Activated T-helper 1 cell treated with anti-CD3 and anti-CD28 coated beads, Interleukin-12 subunit alpha, Interleukin-12 subunit beta, Interleukin-2, Interleukin-4 antibody, amounts not matched to agents 30 ng/mL and 10 ng/mL and 1 ng/mL, durations not matched to agents 14 hours and 24 hours and 36 hours (primary cell): ENCODE results near the gene NID2. TPM values are rescaled to one million over a fixed set of nuclear protein-coding genes. Genes with fewer than 3 reads are reported as not detected.

Experiments used
- DNase-seq: peaks from one replicate; pipeline ENCODE4 v3.0.0; 2021; ENCODE audit warnings: low spot score
- H3K27ac Mint-ChIP-seq: one replicate; pipeline ENCODE4 v1.8.0; 2021; ENCODE audit warnings: mild to moderate bottlenecking, mixed read lengths
- H3K27me3 Mint-ChIP-seq: one replicate; pipeline ENCODE4 v1.8.0; 2022; ENCODE audit warnings: mild to moderate bottlenecking, moderate library complexity, mixed read lengths; ENCODE audit not compliant: insufficient read depth
- H3K36me3 Mint-ChIP-seq: one replicate; pipeline ENCODE4 v1.8.0; 2021; ENCODE audit warnings: low read depth, mixed read lengths
- H3K4me1 Mint-ChIP-seq: one replicate; pipeline ENCODE4 v1.8.0; 2021; ENCODE audit warnings: low read depth, mixed read lengths
- H3K4me3 Mint-ChIP-seq: one replicate; pipeline ENCODE4 v1.8.0; 2021; ENCODE audit warnings: mild to moderate bottlenecking, moderate library complexity, mixed read lengths
- H3K9me3 Mint-ChIP-seq: one replicate; pipeline ENCODE4 v1.8.0; 2021; ENCODE audit warnings: mixed read lengths
- intact Hi-C: fragments of 100-400 bp; cut with micrococcal nuclease; formaldehyde crosslinking; loops from one replicate; pipeline ENCODE4 v1.15.1; 2024
- total RNA-seq: library from RNA; stranded (reverse); gene quantifications from 2 replicates; pipeline ENCODE4 v1.2.3, GENCODE V29; 2022

Gene NID2
- total RNA-seq, 1 donor from 2014 or later = 0.16 TPM

DNA sequence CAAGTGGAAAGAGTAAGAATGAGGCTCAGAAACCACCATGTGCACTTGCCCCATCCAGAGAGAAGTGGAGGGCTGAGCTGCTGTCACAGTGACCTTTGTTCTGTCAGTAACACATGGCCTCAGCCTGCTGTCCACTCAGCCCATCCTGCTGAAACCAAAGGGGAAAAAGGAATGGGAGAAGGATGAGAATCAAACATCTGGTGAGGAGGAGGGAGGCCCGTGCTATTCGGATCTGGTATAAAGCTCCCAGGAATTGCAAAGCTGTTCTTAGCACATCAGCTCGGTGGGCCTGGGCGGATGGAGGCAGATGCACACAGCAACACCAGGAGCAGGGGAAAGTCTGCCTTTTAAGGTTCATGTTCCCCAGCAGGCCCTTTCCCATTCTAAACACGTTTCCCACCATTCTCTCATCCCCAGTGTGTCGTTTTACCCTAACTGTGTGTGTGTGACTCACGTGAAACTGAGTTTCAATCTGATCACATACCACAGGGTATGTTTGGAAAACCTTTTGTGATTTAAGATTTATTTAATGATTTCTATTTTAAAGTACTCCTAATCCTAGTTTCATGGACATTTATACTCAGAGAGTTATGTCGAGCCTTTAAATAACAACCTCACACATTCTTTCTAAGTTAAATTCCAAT lies 42.7 kb downstream of the NID2 start:
- no peak for DNase-seq
- intact Hi-C loops = no loop called here
- Mint-ChIP-seq H3K4me3 (no peak overlapping the region), H3K4me1 (peaks cover 19% of the 10 kb centered on the region), H3K27ac (no peak overlapping the region), H3K9me3 (peaks cover 7% of the 10 kb centered on the region), H3K27me3 (no peaks in the 10 kb centered on the region), H3K36me3 (no peaks in the 10 kb centered on the region)

DNA sequence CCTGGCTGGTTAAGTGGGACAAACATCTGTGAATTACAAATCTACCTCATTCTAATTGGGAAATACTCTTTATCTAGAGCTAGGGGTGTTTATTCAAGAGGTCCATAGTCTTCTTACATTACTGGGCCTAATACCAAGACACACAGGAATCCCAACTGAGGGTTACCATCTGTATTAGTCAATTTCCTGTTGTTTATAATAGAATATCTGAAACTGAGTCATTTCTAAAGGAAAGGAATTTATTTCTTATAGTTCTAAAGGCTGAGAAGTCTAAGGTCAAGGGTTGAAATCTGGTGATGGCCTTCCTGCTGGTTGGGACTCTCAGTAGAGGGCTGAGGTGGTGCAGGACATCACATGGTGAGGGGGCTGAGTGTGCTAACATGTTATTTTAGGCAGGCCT lies 43.5 kb downstream of the NID2 start:
- intact Hi-C loops = no loop called here
- Mint-ChIP-seq H3K9me3 (peaks cover 7% of the 10 kb centered on the region), H3K4me3 (no peak overlapping the region), H3K27me3 (no peaks in the 10 kb centered on the region), H3K4me1 (peaks cover 28% of the 10 kb centered on the region), H3K36me3 (no peaks in the 10 kb centered on the region), H3K27ac (no peak overlapping the region)
- no peak for DNase-seq

DNA sequence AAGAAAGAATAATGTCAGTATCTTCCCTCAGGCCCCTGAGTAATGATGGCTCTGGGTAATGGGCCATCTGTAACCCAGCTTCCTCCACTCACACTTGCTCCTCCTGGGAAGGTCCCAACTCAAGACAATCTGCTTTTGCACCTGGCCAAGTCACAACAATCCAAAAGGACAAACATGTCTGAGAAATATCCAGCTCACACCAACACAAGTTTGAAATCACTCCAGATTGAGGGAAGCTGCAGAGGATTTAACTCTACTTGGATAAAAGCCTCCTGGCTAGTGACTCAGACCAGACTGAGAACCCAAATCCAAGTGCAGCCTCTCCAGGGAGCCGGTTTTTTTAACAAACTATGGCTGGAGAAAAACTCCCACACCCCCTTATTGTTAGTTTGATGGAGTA lies 45.3 kb downstream of the NID2 start:
- Mint-ChIP-seq H3K9me3 (peaks cover 7% of the 10 kb centered on the region), H3K27me3 (no peaks in the 10 kb centered on the region), H3K4me1 (peaks cover 33% of the 10 kb centered on the region), H3K27ac (no peak overlapping the region), H3K36me3 (no peaks in the 10 kb centered on the region), H3K4me3 (no peak overlapping the region)
- intact Hi-C loops = loop anchor here (2.0 kb wide), 1 partner anchor 27 kb away; no protein-coding TSS in a partner anchor
- no peak for DNase-seq

DNA sequence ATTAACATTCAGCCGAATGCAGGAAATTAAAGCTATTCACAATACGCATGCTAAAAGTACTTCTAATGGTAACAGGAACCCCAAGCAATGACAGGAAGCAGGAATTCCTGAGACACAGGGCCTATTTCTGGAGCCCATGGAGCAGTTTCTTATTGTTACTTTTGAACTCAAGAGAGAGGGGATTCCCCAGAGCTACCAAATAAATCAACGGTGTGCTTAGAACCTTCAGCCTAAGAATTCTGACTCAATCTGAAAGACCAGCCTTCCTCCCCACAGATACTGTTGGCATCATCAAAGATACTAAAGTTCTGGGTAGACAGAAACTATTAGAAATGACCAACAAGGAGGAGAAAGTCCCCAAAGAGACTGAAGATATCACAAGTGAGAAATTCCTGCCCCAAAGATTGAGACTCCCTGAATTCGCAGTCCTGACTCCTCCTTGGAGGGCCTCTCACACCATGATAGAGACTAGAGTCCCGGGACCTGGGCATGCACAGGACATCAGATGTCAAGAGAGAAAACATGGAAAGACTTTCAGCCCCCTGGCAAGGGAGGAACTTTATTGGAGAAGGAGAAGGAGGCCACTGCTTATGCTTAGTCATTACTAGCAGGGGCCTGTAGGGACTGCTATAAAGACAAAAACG lies 46.8 kb downstream of the NID2 start:
- intact Hi-C loops = loop anchor here (1.0 to 2.0 kb wide), 3 partner anchors 25 to 436 kb away; partner anchors contain the start of gene RTRAF
- Mint-ChIP-seq H3K9me3 (peaks cover 7% of the 10 kb centered on the region), H3K4me3 (no peak overlapping the region), H3K27ac (no peak overlapping the region), H3K27me3 (no peaks in the 10 kb centered on the region), H3K36me3 (no peaks in the 10 kb centered on the region), H3K4me1 (peaks cover 33% of the 10 kb centered on the region)
- DNase-seq = no peak

DNA sequence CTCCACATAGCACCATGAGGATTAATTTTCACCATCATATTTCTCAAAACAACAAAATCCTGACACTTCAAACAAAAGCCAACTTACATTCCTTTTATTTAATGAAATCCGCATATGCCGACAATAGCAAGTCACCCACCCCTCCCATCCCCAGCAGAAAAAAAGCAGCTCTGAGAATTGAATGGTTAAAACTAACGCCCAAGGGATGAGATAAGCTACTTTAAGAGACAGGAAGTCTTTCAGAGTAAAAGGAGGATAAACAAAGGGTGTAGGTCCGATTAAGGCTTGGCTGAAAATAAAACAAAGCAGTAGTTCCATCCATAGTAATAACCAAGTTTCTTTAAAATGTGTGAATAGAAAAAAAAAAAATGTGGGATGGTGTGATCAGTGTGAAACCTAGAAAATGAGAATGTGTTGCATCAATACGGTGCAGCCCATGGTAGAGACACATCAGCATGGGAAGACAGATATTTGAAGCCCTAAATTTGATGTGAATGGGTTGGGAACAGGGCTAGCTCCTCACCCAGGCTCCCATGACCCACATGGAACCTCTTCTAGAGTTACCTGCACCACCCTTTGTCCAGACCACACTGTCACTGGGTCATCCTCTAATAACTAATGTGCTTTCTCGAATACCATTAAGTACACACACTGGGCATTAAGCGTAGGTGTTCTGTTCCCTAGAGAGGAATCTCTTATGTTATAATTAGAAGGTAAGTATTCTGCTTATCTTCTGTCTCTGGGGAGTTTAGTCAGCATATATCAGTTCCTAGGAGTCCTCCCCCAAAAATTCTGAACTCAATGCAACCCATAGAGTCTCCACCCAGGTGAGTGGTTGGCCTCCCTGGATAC lies 47.8 kb downstream of the NID2 start:
- Mint-ChIP-seq H3K27me3 (no peaks in the 10 kb centered on the region), H3K9me3 (peaks cover 7% of the 10 kb centered on the region), H3K27ac (peak overlapping the region; percentile 22), H3K4me1 (peaks cover 33% of the 10 kb centered on the region), H3K36me3 (no peaks in the 10 kb centered on the region), H3K4me3 (no peak overlapping the region)
- intact Hi-C loops = loop anchor here (2.0 kb wide), 1 partner anchor 32 kb away; the partner anchor contains the start of gene RTRAF
- no peak for DNase-seq

DNA sequence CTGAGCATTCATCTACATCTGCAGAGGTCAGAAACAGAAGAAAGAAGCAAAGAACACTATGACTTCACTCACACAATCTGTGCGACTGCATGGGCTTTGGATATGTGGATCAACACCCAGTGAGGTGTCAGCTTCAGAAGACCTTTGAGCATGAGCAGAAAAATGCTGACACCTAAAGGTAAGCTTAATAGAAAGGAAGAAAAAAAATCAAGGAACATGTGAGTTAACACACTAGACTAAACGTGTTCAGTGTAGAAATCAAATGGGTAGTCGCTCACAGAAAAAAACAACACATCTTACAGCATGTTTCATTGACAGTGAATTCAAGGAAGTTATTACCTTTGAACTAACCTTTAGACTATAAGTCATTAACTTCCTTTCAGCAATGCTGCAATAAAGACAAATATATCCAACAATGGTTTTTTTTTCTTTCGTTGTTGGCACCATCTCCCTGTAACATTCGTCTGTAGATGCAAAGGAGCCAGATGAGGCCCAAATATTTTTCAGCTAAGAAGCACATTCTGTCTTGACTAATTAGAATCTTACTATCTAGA lies 48.6 kb downstream of the NID2 start:
- Mint-ChIP-seq H3K27ac (peak overlapping the region; percentile 26), H3K9me3 (peaks cover 7% of the 10 kb centered on the region), H3K4me1 (peaks cover 33% of the 10 kb centered on the region), H3K4me3 (no peak overlapping the region), H3K36me3 (no peaks in the 10 kb centered on the region), H3K27me3 (no peaks in the 10 kb centered on the region)
- DNase-seq = no peak
- intact Hi-C loops = loop anchor here (2.0 kb wide), 1 partner anchor 31 kb away; the partner anchor contains the start of gene RTRAF

DNA sequence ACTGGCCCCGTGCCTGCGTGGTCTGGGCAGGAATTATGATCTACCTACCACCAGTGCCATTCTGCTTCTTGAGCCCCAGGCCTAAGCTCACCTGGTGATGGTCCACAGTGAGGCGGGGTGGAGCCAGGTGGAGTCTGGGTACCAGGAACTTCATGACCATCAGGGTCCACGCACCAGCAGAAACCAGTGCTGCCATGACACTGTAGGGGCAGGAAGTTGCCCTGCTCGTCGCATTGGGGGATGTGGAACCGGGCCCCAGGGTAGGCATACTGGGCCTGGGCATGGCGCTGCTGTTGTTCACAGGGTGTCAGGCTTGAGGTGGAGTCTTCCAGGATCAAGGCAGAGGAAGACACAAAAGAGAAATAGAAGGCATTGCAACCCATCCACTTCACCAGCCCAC lies 49.9 kb downstream of the NID2 start:
- peaks cover 3% of the 10 kb centered on the region for H3K9me3 Mint-ChIP-seq
- intact Hi-C loops = no loop called here

DNA sequence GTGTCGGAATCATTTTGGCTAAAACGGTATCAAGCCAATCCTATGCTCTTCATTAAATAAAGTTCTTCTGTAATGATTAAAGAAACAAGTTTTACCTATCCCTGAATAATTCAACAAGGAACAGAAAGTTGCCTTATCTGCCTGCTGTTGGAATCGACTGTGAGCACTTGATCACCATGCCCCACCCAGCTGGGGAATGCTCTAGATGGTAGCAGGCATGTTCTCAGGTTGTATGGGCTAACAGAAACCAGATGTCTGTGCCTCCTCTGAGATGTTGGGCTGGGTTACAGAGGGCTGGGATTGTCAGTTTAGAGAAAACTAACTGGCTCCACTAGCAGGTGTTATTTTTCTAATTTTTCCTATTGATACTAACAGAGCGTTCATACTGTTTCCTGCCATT lies 50.6 kb downstream of the NID2 start:
- H3K4me3 Mint-ChIP-seq = no peak overlapping the region
- H3K9me3 Mint-ChIP-seq = peaks cover 3% of the 10 kb centered on the region
- DNase-seq = no peak
- H3K36me3 Mint-ChIP-seq = peaks cover under 1% of the 10 kb centered on the region
- no peaks in the 10 kb centered on the region for H3K27me3 Mint-ChIP-seq
- H3K4me1 Mint-ChIP-seq = peaks cover 33% of the 10 kb centered on the region
- intact Hi-C loops = no loop called here
- no peak overlapping the region for H3K27ac Mint-ChIP-seq

More for the DNA sequence above, 49.9 kb downstream of the NID2 start:
- Mint-ChIP-seq H3K27ac (no peak overlapping the region), H3K36me3 (no peaks in the 10 kb centered on the region), H3K4me3 (no peak overlapping the region), H3K4me1 (peaks cover 33% of the 10 kb centered on the region), H3K27me3 (no peaks in the 10 kb centered on the region)
- DNase-seq = no peak

DNA sequence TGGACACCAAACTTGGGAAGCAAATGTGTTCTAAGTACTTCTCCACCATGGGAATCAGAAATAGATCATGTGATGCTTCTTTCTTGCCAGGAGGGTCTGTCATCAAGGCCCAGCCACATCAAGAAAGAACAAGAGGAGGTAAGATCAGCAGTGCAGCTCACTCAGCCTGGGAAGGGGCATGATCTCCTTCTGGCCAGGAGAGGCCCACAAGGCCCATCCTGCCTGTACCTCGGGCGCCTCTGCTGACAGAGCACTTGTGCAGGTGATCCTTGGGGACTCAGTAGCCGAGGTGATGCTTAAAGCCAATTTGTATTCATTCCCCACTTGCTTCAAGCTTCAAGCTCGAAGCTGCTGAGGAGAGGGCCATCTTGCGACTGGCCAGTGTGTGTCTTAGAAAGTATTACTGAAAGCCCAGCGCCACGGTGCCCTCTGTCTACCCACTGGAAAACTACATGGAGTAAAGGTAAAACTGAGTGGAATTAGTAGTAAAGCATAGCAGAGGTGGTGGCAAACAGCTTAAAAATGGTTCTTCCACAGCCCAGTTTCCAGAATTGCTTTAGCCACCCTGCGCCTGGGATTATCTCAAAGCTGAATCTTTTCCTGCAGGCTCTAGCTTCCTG lies 53.3 kb downstream of the NID2 start:
- DNase-seq = no peak
- no peaks in the 10 kb centered on the region for H3K9me3 Mint-ChIP-seq
- intact Hi-C loops = no loop called here
- H3K27ac Mint-ChIP-seq = no peak overlapping the region
- H3K27me3 Mint-ChIP-seq = no peaks in the 10 kb centered on the region
- peaks cover 13% of the 10 kb centered on the region for H3K36me3 Mint-ChIP-seq
- peaks cover 7% of the 10 kb centered on the region for H3K4me1 Mint-ChIP-seq
- no peak overlapping the region for H3K4me3 Mint-ChIP-seq

DNA sequence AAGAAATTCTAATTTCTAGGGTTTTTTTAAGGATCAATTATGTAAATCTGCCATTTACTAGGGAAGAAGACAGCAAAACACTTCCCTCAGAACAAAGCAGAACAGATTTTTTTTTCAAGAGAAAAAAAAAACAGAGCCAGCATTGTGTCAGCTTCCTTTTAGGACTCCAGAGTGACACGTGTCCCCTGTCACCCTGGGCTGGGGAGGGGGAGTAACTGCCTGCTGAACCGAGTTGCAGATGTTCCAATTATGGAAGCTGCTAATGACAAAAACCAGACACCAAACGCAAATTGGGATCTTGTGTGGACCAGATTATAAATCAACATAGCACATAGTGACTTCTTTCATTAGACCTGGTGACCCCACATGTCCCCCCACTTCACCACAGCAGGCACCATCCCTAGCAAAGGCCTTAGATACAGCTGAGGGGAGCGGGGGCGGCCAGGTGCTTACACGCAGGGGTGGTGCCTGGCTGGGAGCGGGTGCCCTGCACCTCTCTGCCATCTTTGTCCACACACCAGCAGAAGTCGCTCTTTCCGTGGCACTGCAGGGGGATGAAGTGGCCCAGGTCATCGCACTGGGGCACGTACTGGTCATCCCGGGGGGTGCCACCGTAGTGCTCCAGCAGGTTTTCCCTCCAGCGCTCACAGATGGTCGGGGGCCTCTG lies 54.1 kb downstream of the NID2 start:
- intact Hi-C loops = no loop called here
- Mint-ChIP-seq H3K27me3 (no peaks in the 10 kb centered on the region), H3K4me1 (no peaks in the 10 kb centered on the region), H3K36me3 (peaks cover 15% of the 10 kb centered on the region), H3K27ac (no peak overlapping the region), H3K9me3 (no peaks in the 10 kb centered on the region), H3K4me3 (no peak overlapping the region)
- no peak for DNase-seq

DNA sequence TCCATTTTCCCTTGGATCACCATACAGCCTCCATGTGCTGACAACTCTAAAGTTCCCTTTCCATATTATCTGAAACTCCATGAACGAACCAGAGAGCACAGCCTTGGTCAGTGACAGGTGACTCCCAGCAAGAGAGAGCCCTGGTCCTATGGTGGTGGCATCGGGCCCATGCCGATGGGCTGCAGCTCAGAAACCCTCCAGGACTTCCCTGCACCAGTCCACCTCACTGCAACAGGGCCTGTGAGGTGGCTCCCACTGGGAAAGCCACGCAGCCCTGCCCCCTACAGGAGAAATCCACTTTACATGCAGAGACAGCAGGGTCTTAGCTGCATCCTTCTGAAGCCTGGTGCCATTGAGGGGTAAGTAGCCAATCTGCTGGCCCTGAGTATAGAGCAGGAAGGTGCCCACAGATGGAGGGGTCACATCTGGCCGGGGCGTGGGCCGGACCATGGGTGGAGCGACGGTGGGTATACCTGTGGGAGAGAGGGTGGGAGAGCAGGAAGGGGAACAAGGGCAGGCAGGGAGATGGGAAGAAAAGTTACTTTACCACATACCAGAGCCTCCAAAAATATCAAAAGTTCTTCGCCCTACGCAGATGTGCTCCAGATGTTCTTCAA lies 54.8 kb downstream of the NID2 start:
- no peaks in the 10 kb centered on the region for H3K27me3 Mint-ChIP-seq
- no peak overlapping the region for H3K4me3 Mint-ChIP-seq
- H3K36me3 Mint-ChIP-seq = peaks cover 17% of the 10 kb centered on the region
- H3K9me3 Mint-ChIP-seq = no peaks in the 10 kb centered on the region
- no peak overlapping the region for H3K27ac Mint-ChIP-seq
- no peak for DNase-seq
- H3K4me1 Mint-ChIP-seq = no peaks in the 10 kb centered on the region
- intact Hi-C loops = no loop called here

DNA sequence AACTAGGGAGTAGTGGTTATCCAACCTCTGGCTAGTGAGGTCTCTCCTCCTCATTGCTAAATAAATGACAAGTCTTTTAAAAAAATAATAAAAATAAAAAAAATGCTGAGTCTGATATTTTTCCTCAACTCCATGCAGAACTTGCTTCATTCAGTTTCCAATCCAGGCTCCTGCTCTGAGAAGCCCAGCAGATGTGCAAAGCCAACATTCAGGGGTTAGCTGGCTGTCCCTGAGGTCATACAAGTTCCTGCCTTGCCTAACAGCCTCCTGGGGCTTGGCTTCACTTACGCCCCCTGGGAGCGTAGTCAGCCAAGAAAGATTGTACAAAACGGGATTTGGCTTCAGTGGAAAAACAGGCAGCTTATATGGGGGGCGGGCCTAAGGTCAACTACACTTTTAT lies 56.2 kb downstream of the NID2 start:
- no peaks in the 10 kb centered on the region for H3K9me3 Mint-ChIP-seq
- intact Hi-C loops = no loop called here
- H3K36me3 Mint-ChIP-seq = peaks cover 30% of the 10 kb centered on the region
- H3K4me1 Mint-ChIP-seq = no peaks in the 10 kb centered on the region
- no peaks in the 10 kb centered on the region for H3K27me3 Mint-ChIP-seq
- H3K27ac Mint-ChIP-seq = no peak overlapping the region
- DNase-seq = no peak
- H3K4me3 Mint-ChIP-seq = no peak overlapping the region
